Hematopoietic multipotent progenitor cell treated with erythropoietin and hydrocortisone succinate and interleukin-3 and kit ligand, for 17 days (in vitro differentiated cells): ENCODE measurements around the gene C2CD3.

Experiments used
- DNase-seq: peaks from one replicate; pipeline ENCODE4 v3.0.0-alpha.2; 2015; ENCODE audit warnings: low spot score

C2CD3 gene

DNA sequence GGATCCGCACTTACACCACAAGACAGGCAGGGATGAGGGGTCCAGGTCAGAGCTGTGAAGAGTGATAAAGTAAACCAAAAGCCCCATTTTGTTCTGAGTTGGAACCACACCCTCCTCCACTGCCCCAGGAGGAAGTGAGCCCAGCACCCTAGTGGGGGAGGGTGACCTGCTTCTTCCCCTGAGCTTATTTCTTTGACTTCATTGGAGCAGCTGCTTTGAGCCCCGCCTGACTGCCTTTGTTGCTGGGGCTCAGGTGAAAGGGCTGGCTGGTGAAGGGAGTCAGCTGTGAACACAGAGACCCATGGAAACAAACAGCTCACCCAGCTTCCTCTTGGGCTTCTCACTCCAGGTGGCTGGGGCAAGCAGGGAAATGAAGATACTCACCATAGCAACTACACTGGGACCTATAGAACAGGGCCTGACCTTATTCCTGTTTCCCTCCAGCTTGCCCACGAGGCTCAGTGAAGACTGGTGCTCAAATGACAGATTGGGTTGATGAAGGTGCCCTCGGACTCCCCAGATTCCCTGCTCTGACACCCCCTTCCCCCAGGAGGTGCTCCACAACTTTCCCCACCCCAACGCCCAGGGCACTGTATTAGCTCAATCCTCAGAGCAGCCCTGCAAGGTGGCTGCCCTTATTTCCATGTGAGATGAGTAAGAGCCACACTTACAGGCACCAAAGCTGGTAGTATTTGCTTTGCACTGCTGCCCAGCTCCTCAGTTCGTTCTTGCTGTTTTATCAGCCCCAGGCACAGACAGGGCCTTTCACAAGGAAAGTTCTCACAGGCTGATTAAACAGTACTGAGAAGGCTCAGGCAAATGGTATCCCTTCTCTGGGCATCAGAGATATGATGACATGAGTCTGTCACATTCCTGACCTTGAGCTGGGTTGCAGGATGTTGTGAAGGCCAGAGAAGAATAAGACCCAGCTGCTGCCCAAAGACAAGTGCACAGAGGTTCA is 190.5 kb downstream of the C2CD3 start:
- DNase-seq, result peak; percentile 74

DNA sequence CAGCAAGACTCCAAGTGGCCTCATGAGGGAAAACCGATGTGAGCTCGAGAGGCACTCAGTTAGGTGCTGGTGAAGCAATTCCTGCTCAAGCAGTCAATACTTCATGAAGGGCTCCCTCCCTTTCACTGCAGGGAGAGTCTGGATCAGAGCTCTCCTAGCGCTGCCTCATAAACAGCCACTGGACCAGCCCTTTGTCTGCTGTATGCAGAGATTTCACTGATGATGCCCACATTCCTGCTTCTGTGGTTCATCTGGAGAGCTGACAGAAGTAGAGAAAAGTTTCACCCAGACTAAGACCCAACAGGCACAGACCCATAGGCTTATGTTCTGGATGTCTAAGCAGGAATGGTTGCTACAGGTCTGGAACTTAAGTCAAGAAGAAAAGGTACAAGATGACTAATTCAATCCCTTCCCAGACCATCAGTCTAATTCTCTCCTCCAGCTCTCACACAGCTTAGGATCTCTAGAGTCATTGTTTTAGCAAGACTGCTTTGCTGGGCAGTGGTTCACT is 192.2 kb downstream of the C2CD3 start:
- DNase-seq, result peak; percentile 23

DNA sequence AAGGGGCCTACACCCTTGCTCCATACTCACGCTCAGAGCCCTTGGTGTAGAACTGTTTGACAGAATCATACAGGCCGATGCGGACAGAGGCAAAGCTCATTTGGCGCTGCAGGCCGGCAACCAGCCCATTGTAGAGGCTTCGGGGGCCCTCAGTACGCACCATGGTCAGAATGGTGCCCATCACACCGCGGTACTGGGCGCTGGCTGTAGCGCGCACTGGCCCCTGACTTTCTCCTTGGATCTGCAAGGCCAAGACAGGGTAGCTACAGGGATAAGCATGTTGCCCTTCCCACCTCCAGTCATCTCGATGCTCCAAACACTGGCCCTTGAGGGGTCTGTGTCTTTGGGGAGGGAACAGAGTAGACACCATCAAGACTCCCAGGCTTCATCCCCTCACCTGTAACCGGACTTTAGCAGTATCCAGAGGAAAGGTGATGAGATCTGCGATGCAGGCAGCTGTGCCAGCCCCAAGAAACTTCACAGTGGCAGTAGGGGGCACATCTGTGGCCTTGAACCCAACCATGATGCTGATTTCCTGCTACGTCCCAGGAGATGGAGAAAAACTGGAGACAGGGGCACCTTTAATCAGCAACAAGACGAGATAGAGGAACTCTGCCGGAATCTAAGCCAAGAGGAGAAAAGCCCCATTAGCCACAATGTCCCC is 192.8 kb downstream of the C2CD3 start:
- no peak for DNase-seq

DNA sequence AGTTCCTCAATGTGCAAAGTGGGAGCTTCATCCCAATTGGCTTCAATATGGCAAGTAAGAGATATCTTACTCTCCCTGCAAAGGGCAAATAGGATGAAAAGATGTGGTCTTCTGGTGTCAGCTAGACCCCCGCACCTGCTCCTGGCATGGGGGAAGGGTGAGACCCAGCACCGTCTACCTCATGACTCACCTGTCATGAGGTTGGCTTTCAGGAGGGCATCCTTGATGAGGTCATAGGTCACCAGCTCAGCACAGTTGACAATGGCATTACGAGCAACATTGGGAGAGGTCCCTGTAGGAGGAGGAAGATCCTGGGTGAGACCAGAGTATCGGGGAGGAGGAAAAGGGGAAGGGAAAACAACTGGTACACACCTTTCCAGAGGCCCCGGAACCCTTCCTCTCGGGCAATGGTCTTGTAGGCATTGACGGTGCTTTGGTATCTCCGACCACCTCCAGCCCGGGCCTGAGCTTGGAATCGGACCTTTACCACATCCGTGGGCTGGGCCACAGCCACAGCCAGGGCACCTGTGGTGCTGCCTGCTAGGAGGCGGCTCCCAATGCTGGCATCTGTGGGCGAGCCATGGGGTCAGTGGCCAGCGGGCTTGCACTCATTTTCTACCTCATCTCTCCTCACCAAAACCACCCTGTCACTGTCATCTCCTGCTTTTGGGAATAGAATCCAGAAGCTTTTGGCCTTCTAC is 194.2 kb downstream of the C2CD3 start:
- peak; percentile 4 for DNase-seq

DNA sequence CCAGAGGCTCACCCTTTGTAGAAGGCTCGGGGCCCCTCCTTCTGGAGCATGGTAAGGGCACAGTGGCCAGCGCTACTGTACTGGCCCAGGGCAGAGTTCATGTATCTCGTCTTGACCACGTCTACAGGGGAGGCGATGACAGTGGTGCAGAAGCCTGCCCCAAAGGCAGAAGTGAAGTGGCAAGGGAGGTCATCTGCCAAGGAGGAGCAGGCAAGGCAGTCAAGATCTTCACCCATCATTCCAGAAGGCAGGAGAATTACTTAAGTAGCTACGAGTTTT is 195.4 kb downstream of the C2CD3 start:
- DNase-seq, result peak; percentile 5

DNA sequence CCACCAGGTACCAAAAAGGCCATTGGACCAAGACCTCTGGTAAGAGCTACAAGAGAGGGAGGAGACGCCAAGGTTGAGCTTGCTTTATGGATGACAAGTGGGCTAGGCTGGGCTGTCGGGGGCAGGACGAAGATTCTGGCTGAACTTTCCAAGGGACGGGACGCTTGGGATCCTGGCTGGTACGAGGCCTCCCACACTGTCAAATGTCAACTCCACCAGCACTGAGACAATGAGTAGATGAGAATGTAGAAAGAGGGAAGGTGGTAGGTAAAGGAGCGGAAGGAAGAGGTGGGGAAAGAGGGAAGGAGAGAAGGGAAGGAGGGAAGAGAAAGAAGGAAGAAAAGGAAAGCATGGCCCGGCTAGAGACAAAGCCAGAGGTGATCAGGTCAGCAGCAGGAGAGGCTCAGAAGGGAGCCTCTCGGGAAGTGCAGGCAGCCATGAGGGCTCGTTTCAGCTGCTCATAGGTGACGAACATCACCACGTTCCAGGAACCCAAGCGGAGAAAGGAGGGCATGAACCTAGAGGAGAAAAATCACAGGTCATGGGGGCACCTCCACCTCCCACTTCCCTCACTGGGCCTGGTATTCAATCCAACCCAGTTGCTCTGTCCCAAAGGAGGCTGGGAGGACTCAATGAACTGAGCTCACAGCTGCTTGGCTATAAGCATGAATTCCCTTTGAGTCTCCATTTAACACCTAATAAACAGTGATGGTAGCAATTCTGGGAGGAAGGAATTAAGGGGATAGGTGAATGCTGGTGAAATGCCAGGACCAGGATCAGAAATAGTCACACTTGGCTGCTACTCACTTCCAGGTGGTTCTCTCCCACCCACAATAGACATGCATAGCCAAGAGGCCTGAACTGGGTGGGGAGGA is 196.0 kb downstream of the C2CD3 start:
- DNase-seq, result peak; percentile 4

DNA sequence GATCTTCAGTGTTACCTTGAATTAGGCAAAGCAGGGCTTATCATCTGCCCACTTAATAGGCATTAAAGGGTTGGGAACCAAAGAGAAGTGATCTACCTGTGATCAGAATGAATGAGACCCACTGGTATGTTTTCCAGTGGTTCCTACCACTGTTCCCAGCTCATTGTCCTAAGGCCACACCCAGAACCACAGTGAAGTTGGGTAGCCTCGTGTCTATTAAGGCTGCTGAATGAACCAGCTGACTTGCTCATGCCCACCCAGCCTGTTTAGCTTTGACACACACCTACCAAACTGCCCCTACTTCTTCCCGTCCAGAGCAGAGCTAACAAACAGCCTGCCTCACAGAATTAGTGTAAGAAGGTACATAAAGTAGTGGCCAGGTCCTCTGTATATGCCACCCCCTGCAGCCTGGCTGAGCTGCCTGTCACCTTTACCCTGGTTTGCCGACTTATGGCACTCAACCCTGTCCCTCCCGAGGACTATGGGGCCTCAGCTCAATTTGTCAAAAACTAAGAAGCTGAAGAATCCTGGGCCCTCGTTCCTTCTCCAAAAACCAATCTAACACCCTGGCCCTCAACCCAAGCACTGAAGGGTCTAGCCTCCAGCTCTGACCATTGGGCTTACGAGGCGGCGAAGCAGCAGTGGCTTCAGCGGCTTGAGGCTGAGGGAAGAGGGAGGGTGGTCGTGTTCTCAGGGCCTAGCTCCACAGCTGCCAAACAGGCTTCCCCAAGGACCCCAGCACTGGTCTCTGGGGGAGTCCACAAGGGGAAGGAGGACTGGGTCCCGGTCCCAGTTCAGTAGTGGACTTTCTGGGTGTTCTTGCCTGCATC is 198.0 kb downstream of the C2CD3 start:
- DNase-seq, result peak; percentile 21

DNA sequence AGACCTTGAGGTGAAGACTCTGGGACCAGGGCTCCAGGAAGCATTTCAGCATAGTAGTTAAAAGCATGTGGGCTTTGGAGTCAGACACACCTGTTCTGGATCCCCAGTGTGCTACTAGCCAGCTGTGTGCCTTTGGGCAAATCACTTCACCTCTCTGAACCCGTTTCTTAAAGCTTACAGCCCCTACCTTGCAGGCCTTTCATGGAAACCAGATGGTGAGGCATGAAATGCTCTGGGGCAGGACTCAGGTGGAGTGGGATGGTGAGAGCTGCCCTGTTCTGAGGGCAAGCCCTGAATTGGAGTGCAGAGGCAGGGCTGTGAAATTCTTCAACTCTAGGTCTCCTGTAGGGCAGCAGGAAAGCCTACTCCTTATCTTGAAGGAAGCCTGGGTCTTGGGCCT is 198.6 kb downstream of the C2CD3 start:
- peak; percentile 18 for DNase-seq

DNA sequence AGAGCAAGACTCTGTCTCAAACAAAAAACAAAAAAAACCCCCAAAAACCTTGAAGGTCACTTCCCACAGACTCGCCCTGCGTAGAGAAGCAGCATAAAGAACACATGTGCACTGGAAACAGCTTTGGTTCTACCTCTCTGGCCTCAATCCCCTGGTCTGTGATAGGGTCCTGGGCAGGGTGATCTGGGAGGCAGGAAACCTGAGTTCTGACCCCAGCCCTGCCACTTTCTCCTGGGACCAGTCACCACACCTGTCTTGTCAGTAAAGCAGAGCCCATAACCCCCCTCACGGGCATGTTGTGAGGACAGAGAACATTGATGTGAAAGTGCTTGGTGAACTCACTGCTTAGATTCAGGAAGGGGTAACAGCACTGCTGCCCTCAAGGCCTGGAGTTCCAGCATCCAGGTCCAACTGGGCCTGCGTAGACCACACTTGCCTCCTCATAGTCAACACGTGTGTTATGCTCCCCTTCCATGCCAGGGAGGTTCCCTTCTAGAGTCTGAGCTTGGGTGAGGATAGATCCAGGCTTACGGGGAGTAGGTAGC is 199.6 kb downstream of the C2CD3 start:
- peak; percentile 13 for DNase-seq

DNA sequence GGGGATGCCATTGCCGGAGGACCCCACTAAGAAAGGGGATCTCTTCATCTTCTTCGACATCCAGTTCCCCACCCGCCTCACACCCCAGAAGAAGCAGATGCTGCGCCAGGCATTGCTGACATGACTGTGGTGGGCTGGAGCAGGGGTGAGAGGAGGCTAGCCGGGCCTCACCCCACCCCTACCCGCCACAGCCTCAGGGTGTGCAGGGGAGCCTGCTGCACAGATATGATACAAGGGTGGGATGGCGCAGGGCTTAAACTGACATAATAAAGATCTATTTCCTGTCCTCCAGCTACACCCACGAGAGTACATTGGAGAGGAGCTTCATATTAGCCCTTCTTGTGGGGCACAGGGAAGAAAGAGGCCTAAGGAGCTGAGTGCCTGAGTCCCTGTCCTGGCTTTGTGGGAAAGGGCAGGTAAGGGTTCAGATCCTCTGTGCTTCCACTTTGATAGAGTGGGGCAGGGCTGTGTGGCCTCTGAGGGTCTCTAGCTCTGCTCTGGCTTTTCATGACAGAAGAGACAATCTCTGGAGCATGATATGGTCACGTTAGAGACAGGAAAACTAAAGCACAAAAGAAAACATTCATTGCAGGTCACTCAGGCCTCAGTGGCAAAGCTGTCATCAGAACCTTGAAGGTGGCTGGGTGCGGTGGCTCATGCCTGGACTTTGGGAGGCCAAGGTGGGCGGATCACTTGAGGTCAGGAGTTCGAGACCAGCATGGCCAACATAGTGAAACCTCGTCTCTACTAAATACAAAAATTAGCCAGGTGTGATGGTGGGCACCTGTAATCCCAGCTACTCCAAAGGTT is 200.6 kb downstream of the C2CD3 start:
- peak; percentile 54 for DNase-seq

DNA sequence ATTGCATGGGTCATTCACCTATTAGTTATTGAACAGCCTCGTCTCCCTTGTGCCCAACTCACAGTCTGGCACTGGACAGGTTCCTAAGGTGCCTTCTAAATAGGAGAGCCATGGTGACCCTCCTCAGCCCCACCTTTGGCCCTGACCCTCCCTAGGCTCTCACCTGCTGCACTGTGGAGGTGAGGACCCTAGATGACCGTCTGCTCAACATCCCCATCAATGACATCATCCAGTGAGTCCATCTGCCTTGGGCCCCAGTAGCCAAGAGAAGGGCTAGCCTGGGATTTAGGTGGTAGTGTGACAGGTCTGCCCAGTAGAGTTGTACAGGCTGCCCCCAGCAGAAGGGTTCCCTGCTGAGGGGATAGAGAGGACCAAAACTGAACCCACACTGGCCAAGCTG is 201.7 kb downstream of the C2CD3 start:
- no peak for DNase-seq

DNA sequence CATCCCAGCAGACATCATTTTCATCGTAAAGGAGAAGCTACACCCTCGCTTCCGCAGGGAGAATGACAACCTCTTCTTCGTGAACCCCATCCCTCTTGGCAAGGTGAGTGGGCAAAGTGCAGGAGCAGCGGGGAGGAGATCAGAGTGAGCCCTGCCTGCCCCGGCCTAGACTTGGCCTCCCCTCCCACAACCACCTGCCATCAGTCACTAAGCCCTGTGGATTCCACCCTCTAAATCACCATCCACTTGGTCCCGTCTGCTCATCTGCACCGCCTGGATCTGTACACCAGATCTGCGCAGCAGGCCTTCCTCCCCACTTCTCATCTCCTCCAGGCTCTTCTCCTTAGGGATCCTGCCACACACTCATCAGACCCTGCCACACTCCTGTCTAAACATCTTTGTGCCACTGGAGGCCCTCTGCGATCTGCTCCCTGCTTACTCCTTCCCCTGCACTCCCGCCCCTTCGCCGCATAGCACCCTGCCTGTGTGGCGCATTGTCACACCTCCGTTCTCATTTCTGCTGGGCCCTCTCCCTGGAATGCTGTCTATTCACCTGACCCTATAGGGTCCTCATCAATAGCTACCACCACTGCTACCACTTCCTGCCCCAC is 202.3 kb downstream of the C2CD3 start:
- no peak for DNase-seq

DNA sequence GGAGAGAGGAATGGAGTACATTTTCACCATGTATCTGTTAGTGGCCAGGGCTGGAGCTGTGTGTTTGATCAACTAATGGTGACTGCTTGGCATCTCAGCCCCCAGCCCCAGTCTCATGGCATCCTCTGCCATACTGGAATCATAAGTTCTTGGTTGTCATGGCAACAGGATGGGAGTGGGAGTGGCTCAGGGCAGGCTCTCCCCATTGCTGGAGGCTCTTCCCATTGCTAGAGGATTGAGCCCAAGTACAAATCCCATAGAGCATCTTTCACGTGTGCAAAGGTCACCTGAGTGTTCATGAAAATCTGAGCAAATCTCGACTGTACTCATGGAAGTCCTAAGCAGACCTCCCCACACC is 205.1 kb downstream of the C2CD3 start:
- DNase-seq, result no peak

DNA sequence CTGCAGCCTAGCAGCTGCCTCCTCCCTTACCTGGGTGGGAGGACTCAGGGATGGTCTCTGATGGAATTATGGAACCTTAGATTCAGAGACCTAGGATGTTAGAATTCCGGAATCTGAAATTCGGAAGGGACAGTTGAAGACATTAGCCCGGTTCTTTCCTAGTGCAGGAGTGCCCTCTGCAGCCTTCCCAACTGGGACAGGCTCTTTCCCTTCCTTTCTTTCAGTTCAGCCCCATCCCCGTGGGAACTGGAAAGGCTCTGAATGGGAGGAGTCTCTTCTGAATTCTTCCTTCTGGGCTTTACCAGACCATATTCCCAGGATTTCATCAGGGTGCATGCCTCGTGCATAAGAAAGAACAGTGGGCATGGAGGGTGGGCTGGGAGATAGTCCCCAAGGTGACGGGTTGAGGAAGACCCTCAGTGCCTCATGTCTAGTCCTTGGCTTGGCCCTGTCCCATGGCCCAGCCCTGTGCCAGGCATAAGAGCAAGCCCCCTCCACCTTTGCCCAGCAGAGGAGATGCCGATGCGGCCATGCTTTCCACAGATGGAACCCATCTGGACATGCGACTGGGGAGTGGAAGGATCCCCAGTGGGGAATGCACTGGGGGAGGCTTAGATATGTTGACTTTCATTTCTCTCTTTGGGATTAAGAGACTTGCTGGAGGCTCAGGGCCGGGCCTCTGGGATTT is 205.6 kb downstream of the C2CD3 start:
- DNase-seq, result no peak

DNA sequence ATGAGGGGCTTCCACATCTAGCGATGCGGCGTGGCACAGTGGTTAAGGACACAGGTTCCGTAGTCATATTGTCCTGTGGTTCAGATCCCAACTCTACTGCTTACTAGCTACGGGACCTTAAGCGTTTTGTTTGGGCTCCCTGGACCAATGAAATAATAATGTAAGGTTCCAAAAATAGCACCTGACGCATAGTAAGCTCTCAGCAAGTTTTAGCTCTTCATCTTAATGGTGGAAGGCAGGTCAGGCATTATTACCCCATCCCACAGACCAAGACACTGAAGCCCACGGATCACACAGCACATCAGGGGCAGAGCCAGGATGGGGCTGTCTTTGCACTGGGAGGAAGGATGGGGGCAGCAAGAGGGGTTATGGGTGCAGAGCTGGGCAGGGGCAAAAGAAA is 206.9 kb downstream of the C2CD3 start:
- no peak for DNase-seq
